Right forelimb (tissue), 1 donor: ENCODE results near the gene REV3L.

Source experiments
- DNase-seq: peaks from one replicate; pipeline ENCODE4 v3.0.0-alpha.2; 2018

Gene REV3L

GRCh38 chr6:111464184-111464583 lies 18.8 kb downstream of the REV3L start:
- no peak for DNase-seq

- DNase-seq: no peak
Observed at GRCh38 chr6:111462770-111463391, 20.1 kb downstream of the REV3L start.

DNA sequence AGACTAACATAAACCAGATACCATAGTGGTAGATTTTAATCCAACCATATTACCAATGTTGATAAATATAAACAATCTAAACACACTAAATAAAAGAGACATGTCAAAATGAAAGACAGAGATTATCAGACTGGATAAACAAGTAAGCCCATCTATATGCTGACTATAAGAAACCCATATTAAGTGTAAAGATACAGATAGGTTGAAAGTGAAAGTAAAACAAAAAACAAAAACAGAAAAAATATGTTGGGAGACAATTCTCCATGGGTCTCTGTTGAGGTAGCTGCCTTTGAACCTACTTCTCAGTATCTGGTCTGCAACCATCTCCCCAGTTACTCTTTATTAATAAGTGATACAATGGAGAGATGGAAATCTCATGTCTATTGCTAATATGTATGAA lies 21.2 kb downstream of the REV3L start:
- DNase-seq: no peak

GRCh38 chr6:111458670-111459232 lies 24.3 kb downstream of the REV3L start:
- DNase-seq: no peak

GRCh38 chr6:111456208-111456607 lies 26.8 kb downstream of the REV3L start:
- DNase-seq: no peak

DNA sequence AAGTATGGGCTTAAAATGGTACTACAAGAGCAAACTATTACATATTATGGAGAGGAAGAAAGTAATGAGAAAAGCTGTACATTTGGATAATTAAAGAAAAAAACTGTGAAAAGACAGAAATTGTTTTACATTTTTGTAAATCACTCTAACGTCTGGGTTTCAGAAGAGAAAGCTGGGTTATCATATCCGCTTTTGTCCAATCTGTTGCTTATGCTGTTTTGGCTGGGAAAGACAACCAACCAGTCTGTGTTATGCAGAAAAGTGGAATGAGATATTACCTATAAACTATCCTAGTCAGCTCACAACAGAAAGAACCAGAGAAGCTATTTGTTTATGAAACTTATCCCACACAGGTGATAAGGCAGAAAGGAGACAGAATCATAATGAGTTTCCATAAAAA lies 32.4 kb downstream of the REV3L start:
- DNase-seq: no peak

DNA sequence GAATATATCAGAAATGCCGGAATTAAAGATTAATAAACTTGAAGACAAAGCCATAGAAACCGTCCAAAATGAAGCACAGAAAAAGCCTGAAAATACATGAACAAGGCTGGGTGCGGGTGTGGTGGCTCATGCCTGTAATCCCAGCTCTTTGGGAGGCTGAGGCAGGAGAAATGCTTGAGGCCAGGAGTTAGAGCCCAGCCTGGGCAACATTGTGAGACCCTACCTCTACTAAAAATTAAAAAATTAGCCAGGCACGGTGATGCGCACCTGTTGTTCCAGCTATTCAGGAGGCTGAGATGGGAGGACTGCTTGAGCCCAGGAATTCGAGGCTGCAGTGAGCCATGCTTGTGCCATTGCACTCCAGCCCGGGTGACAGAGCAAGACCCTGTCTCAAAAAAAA lies 32.9 kb downstream of the REV3L start:
- DNase-seq: no peak

GRCh38 chr6:111449129-111449528 lies 33.9 kb downstream of the REV3L start:
- DNase-seq: no peak

DNA sequence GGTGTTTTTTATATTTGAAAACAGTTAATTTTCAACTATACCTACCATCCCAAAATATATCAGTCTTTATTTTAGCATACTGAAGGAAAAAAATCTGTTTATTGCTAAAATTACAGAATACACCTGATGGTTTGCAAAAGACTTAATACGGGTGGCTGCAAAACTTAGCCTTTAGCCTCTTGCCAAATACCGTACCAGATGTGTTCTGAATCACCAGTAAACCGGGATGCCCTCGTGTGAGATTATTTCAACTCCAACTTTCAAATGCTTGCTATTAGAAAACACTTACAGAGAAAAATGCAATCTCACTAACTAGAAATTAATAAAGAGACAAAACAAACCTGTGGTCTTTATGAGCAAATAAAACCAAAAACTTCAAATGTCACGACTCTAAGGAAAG lies 36.0 kb downstream of the REV3L start:
- no peak for DNase-seq

DNA sequence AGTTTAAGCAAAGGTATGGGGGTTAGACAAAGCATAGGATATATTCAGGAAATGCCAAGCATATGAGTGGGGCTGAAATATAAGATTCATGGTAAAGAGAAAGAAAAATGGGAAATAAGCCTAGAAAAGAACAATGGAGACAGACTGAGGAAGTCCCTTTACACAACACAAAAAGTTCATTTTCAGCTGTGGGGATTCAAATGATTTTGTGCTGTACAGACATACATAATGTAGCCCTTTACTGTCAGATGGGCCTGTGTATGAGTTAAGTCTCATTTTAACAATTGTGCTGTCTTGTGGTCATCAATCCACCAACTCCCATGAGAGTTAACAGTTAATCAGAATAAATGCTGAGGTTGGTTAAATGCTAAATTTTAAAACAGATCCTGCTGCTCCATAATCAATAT lies 37.2 kb downstream of the REV3L start:
- no peak for DNase-seq

- DNase-seq: no peak
Observed at GRCh38 chr6:111444794-111445193, 38.2 kb downstream of the REV3L start.

DNA sequence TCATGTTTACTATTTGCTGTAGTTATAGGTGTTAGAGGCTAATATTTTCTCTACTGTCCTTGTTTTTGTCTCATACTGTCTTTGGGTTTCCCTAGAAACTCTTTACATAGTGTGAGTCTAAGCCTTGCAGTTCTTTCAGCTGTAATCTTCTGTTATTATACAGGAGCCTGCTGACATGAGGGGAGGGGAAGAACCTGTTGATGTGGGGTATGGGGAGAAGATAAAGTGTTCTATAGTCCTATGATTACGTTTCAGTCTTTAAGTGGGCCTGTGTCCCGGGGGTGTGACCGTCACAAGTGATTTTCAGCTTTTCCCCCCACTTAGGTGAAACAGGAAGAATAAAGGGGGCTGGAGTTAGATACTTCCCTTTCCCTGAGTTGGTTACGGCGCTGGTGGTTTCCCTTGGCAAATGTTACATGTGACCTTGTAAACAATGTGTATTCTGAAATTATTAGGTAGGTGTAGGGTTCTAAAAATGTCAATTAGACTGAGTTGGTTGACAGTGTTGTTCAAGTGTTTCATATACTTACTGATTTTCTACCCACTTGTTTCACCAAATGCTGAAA lies 41.3 kb downstream of the REV3L start:
- no peak for DNase-seq

DNA sequence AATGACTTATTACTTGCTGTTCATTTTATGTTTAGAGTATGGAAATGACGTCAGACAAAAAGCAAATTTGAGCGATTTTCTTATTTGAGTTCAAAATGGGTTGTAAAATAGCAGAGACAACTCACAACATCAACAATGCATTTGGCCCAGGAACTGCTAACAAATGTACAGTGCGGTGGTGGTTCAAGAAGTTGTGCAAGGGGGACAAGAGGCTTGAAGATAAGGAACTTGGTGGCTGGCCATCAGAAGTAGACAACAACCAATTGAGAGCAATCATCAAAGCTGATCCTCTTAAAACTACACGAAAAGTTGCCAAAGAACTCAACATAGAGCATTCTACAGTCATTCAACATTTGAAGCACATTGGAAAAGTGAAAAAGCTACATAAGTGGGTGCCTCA lies 43.8 kb downstream of the REV3L start:
- no peak for DNase-seq

- DNase-seq: no peak
Observed at GRCh38 chr6:111437573-111437972, 45.4 kb downstream of the REV3L start.

- DNase-seq: no peak
Observed at GRCh38 chr6:111432511-111432910, 50.5 kb downstream of the REV3L start.

DNA sequence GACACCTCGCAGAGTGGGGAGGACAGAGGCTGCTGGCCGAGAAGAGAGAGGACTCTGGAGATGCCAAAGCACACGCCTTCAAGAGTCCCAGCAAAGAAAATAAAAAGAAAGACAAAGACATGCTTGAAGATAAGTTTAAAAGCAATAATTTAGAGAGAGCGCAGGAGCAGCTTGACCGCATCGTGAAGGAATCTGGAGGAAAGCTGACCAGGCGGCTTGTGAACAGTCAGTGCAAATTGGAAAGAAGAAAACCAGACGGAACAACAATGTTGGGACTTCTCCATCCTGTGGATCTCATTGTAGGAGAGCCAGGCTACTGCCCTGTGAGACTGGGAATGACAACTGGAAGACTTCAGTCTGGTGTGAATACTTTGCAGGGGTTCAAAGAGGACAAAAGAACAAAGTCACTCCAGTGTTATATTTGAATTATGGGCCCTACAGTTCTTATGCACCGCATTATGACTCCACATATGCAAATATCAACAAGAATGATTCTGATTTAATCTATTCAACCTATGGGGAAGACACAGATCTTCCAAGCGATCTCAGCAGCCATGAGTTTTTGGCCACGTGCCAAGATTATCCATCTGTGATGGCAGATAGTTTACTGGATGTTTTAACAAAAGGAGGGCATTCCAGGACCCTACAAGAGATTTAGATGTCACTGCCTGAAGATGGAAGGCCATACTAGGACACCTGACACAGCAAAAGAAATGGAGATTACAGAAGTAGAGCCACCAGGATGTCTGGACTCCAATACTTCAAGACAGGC lies 52.2 kb downstream of the REV3L start:
- no peak for DNase-seq

DNA sequence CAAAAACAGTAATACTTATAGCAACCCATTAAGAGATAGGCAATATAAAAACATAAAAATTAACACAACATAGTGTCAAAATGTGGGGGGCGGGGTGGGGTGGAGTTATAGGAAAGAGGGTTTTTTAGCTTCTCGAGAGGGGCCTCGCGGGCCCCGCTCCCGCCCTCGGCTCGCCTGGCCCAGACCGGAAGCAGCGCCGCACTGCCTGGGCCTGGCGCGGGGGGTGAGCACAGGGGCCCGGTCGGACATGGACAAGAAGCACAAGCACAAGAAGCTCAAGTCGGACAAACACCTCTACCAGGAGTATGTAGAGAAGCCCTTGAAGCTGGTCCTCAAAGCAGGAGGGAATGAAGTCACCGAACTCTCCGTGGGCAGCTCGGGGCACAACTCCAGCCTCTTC lies 53.4 kb downstream of the REV3L start:
- DNase-seq: no peak

DNA sequence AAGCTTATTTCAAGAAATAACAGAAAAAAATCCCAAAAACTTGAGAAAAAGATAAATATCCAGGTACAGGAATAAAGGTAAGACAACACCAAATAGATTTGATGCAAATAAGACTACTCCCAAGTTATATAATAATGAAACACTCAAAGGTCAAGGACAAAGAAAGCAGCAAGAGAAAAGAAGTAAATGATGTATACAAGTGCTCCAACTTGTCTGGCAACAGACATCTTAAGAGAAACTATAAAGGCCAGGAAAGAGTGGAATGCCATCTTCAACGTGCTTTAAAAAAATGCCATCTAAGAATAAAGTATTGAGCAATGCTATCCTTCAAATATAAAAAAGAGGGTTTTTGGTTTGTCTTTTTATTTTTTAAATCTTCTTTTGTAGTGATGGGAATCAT lies 54.2 kb downstream of the REV3L start:
- DNase-seq: no peak

DNA sequence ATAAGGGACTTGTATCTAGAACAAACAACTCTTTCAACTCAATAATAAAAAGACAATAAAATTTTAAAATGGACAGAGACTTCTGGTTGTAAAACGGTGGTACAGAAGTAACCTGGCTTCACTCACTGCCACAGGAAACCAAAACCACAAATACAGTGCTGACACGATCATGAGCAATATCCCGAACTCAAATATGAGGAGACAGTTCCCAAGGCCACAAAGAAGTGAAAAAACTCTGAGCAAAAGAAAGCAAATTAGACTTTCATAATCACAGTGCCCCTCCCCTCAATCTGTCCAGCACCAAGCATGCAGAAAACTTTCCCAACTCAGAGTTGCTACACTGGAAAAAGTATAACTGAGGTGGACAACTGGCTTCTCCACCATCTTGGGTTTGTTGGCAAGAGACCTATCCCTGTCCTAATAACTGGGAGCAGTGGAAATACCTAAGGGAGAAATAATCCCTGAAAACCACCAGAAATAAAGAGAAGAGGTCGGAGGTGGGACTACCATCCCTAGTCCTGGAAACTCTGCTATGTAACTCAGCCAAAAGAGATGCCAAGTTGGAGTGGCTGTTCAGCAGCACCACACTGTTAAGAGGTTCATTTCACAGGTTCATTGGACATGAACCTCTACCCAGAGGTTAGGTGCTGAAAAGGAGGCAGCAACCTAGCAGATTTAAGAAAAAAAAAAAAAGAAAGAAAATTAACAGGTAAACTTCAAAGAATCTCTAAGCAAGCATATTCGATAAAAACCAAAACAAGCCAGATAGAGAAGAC lies 55.5 kb downstream of the REV3L start:
- no peak for DNase-seq

DNA sequence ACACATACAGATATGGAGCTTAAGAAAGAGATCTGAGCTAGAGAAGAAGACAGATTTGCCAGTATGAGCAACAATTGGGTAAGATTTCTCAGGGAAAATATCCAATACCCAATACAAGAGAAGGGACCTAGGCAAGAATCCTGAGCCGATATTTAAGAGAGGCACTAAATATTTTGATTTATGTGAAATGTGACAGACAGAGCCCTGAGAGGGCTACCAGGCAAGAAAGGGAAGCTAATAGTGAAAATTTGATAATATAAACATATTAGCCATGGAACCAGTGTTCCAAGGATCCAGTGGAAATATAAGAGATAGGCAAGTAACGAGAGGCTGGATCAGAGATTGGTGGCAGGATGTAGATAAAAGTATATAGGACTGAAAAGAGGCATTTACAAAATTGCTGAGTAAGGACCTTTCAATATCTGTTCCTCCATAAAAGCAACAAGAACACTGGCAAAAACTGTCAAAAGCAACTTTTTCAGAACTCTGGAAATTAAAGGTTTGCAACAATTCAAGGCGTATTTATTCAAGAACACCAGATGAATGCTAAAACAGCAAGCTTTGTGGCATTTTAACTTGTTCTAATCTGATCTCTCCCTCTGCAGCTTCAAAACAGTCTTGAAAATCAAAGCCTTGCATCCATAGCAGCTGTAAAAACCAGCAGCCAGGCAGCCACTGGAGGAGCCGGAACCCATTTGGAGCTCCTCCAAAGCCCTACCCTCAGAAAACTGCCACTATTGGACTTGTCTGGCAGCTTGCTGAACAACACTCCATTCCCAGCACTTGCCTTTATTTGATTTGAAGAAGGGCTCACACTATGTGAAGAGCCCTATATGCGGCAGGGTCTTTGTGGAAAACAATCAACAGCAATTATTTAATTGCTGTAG lies 58.8 kb downstream of the REV3L start:
- DNase-seq: no peak

DNA sequence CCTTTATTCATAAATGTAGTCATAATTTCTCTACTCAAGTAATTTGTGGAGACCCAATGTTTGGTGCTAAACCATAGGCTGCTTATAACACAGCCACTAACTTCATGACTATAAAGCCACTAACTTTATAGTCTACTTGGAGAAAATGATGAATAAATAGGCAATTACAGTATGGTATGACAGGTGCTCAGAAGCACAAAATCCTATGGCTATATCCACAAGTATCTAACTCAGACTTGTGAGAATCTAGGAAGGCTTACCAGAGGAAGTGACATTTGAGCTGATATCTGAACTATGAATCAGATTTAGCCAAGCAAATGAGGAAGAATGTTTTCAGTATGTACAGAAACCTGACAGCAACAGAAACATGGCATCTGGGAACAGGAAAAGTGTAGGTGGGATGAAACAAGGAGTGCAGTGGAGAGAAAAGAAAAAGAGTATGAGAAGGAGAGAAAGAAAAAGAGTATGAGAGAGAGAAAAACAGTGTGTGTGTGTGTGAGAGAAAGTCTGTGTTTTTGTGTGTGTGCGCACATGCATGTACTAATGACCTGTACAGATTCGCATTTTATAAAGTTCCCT lies 59.9 kb downstream of the REV3L start:
- DNase-seq: no peak
